HCT116 (cell line): ENCODE results near the gene NFATC2IP.

Experiments used
- ATF3 ChIP-seq: IDR thresholded peaks from 2 replicates; pipeline ENCODE4 v1.6.1; 2012
- CBX3 ChIP-seq: IDR thresholded peaks from 2 replicates; pipeline ENCODE4 v1.6.1; 2012; ENCODE audit warnings: low read depth
- CTCF ChIP-seq, 3 experiments: fragments of 200-600 bp in 1 of 3; sonication (generic) in 1 of 3; IDR thresholded peaks in 2 of 3; conservative IDR thresholded peaks in 1 of 3; 2 replicates each; pipeline ENCODE4 v1.5.1; 2012 to 2017; ENCODE audit warnings: low read depth in 2 of 3, low read length in 2 of 3, antibody characterized with exemption in 1 of 3, borderline replicate concordance in 1 of 3, control low read depth in 1 of 3, mild to moderate bottlenecking in 1 of 3, mixed read lengths in 1 of 3, mixed run types in 1 of 3, moderate library complexity in 1 of 3; ENCODE audit not compliant: insufficient read depth in 1 of 3
- ELF1 ChIP-seq: IDR thresholded peaks from 2 replicates; pipeline ENCODE4 v1.6.1; 2012; ENCODE audit warnings: low read depth, borderline replicate concordance
- EZH2 ChIP-seq: fragments of 200-600 bp; sonication (generic); IDR thresholded peaks from 2 replicates; pipeline ENCODE4 v1.6.1; 2017; ENCODE audit warnings: antibody characterized with exemption, mixed run types
- POLR2A ChIP-seq: IDR thresholded peaks from 2 replicates; pipeline ENCODE4 v1.7.0; 2011; ENCODE audit warnings: borderline replicate concordance; ENCODE audit not compliant: insufficient read depth, insufficient read length; ENCODE audit errors: extremely low read depth
- SRF ChIP-seq: IDR thresholded peaks from 2 replicates; pipeline ENCODE4 v1.6.1; 2012; ENCODE audit warnings: low read depth
- TF ChIP-seq, protein P1 (sequence below): IDR thresholded peaks from 2 replicates; pipeline ENCODE4 v1.6.1; 2012; ENCODE audit warnings: low read depth

DNA sequence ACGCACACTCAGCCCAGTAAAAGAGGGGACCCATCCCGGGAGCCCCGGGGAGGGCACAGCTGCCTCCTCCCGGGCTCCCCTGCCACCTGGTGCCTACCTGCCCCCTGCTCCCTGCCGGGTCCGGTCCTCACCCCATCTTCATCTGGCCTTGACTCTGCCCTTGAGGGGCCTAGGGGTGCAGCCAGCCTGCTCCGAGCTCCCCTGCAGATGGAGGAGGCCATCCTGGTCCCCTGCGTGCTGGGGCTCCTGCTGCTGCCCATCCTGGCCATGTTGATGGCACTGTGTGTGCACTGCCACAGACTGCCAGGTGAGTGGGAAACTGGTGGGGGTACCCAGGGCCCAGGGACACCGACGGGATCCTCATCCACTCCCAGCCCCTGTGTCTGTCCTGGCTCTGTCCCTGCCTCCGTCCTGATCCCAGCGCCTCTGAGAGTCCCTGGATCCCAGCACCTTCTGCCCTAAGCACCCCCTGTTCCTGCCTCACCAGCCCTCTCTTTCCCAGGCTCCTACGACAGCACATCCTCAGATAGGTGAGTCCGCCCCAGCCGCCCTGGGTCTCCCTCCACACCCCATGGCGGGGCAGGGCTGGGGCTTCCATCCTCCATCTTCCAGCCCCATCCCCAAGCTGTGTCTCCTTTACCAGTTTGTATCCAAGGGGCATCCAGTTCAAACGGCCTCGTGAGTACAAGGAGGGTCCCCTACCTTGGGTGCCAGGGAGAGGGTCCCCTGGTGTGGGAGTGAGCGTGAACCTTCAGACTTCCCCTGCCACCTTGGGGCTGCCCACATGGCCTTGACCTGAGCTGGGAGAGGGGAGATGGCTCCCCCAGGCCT, 34.7 kb downstream of the NFATC2IP start:
- TF ChIP-seq POLR2A: no peak
- no peak for TF ChIP-seq ELF1
- no peak for TF ChIP-seq EZH2
- TF ChIP-seq CBX3: no peak
- TF ChIP-seq SRF: no peak
- no peak for TF ChIP-seq CTCF (IDR thresholded peaks at IDR 0.05 in 2 of 3, conservative IDR thresholded peaks at IDR 0.05 in 1 of 3; ENCODE audit: borderline replicate concordance in 1 of 3, insufficient read depth in 1 of 3, low read depth in 2 of 3, low read length in 2 of 3)
- TF ChIP-seq, protein P1, sequence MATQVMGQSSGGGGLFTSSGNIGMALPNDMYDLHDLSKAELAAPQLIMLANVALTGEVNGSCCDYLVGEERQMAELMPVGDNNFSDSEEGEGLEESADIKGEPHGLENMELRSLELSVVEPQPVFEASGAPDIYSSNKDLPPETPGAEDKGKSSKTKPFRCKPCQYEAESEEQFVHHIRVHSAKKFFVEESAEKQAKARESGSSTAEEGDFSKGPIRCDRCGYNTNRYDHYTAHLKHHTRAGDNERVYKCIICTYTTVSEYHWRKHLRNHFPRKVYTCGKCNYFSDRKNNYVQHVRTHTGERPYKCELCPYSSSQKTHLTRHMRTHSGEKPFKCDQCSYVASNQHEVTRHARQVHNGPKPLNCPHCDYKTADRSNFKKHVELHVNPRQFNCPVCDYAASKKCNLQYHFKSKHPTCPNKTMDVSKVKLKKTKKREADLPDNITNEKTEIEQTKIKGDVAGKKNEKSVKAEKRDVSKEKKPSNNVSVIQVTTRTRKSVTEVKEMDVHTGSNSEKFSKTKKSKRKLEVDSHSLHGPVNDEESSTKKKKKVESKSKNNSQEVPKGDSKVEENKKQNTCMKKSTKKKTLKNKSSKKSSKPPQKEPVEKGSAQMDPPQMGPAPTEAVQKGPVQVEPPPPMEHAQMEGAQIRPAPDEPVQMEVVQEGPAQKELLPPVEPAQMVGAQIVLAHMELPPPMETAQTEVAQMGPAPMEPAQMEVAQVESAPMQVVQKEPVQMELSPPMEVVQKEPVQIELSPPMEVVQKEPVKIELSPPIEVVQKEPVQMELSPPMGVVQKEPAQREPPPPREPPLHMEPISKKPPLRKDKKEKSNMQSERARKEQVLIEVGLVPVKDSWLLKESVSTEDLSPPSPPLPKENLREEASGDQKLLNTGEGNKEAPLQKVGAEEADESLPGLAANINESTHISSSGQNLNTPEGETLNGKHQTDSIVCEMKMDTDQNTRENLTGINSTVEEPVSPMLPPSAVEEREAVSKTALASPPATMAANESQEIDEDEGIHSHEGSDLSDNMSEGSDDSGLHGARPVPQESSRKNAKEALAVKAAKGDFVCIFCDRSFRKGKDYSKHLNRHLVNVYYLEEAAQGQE: no peak
- TF ChIP-seq ATF3: no peak
